AG10803 (cell line): Measurements from ENCODE around the gene KLHL6.
A peak's percentile ranks its signal among the peaks of the same experiment; 100 is the strongest.

Experiments used
- DNase-seq: peaks from one replicate; pipeline ENCODE4 v3.0.0; 2010; ENCODE audit warnings: low read depth
- H3K4me3 ChIP-seq: 2 replicates; pipeline ENCODE4 v1.5.1; 2011; ENCODE audit warnings: mild to moderate bottlenecking, low read length, control low read depth
- CTCF ChIP-seq: conservative IDR thresholded peaks from 2 replicates; pipeline ENCODE4 v1.5.1; 2011; ENCODE audit warnings: mild to moderate bottlenecking, low read length, control low read depth, inconsistent platforms

KLHL6 gene

GRCh38 chr3:183587336-183587735 is 31.8 kb upstream of the KLHL6 start:
- no peak for TF ChIP-seq CTCF
- DNase-seq = no peak

GRCh38 chr3:183586477-183586876 is 31.0 kb upstream of the KLHL6 start:
- no peak overlapping the region for H3K4me3 ChIP-seq
- DNase-seq = no peak
- no peak for TF ChIP-seq CTCF

More at GRCh38 chr3:183587336-183587735, 31.8 kb upstream of the KLHL6 start:
- no peak overlapping the region for H3K4me3 ChIP-seq

GRCh38 chr3:183584914-183585280 is 29.4 kb upstream of the KLHL6 start:
- DNase-seq = no peak
- H3K4me3 ChIP-seq = no peak overlapping the region
- no peak for TF ChIP-seq CTCF

- no peak overlapping the region for H3K4me3 ChIP-seq
- no peak for TF ChIP-seq CTCF
- DNase-seq = peak; percentile 65
These were observed 28.9 kb upstream of the KLHL6 start for GRCh38 chr3:183584246-183584913.

- no peak for TF ChIP-seq CTCF
- H3K4me3 ChIP-seq = no peak overlapping the region
These were observed 28.1 kb upstream of the KLHL6 start for GRCh38 chr3:183583331-183584245.

GRCh38 chr3:183582161-183582560 is 26.7 kb upstream of the KLHL6 start:
- no peak for DNase-seq
- H3K4me3 ChIP-seq = no peak overlapping the region
- TF ChIP-seq CTCF = no peak

More at GRCh38 chr3:183583331-183584245, 28.1 kb upstream of the KLHL6 start:
- DNase-seq = no peak
